T-helper 1 cell treated with Interleukin-12 subunit alpha and Interleukin-12 subunit beta and Interleukin-4 antibody, amounts not matched to agents 30 μg/mL and 1 μg/mL, for 36 hours (primary cell): ENCODE data around the gene PAXIP1.

ENCODE experiments used
- H3K27ac Mint-ChIP-seq: one replicate; pipeline ENCODE4 v1.8.0; 2021; ENCODE audit warnings: mild to moderate bottlenecking, mixed read lengths
- H3K27me3 Mint-ChIP-seq: one replicate; pipeline ENCODE4 v1.8.0; 2021; ENCODE audit warnings: low read depth, mixed read lengths
- H3K36me3 Mint-ChIP-seq: one replicate; pipeline ENCODE4 v1.8.0; 2021; ENCODE audit warnings: low read depth, mixed read lengths
- H3K4me1 Mint-ChIP-seq: one replicate; pipeline ENCODE4 v1.8.0; 2021; ENCODE audit warnings: low read depth, mixed read lengths
- H3K4me3 Mint-ChIP-seq: one replicate; pipeline ENCODE4 v1.8.0; 2021; ENCODE audit warnings: mild to moderate bottlenecking, moderate library complexity, mixed read lengths
- H3K9me3 Mint-ChIP-seq: one replicate; pipeline ENCODE4 v1.8.0; 2021; ENCODE audit warnings: mixed read lengths

PAXIP1 gene

GRCh38 chr7:155002411-155003091, 373 bp downstream of the PAXIP1 start:
- Mint-ChIP-seq H3K4me1 (peaks cover 12% of the 10 kb centered on the region), H3K9me3 (no peaks in the 10 kb centered on the region), H3K27me3 (no peaks in the 10 kb centered on the region), H3K27ac (no peak overlapping the region), H3K36me3 (peaks cover 1% of the 10 kb centered on the region), H3K4me3 (no peak overlapping the region)

- Mint-ChIP-seq H3K36me3 (peaks cover 4% of the 10 kb centered on the region), H3K9me3 (no peaks in the 10 kb centered on the region), H3K27me3 (no peaks in the 10 kb centered on the region), H3K4me1 (peaks cover 12% of the 10 kb centered on the region), H3K4me3 (no peak overlapping the region), H3K27ac (peak overlapping the region; percentile 87)
Observed at GRCh38 chr7:155001756-155002410, 1.0 kb downstream of the PAXIP1 start.

- Mint-ChIP-seq H3K27me3 (no peaks in the 10 kb centered on the region), H3K4me1 (peaks cover 12% of the 10 kb centered on the region), H3K9me3 (no peaks in the 10 kb centered on the region), H3K4me3 (no peak overlapping the region), H3K27ac (no peak overlapping the region), H3K36me3 (peaks cover 8% of the 10 kb centered on the region)
Observed at GRCh38 chr7:155000795-155001194, 2.1 kb downstream of the PAXIP1 start.

GRCh38 chr7:154998481-154998880, 4.4 kb downstream of the PAXIP1 start:
- Mint-ChIP-seq H3K9me3 (no peaks in the 10 kb centered on the region), H3K4me3 (no peak overlapping the region), H3K4me1 (peaks cover 10% of the 10 kb centered on the region), H3K27me3 (no peaks in the 10 kb centered on the region), H3K36me3 (peaks cover 9% of the 10 kb centered on the region), H3K27ac (no peak overlapping the region)

GRCh38 chr7:154997840-154998370, 5.0 kb downstream of the PAXIP1 start:
- Mint-ChIP-seq H3K9me3 (no peaks in the 10 kb centered on the region), H3K36me3 (peaks cover 15% of the 10 kb centered on the region), H3K27me3 (no peaks in the 10 kb centered on the region), H3K4me1 (peaks cover 11% of the 10 kb centered on the region), H3K4me3 (no peak overlapping the region), H3K27ac (no peak overlapping the region)

- Mint-ChIP-seq H3K4me3 (no peak overlapping the region), H3K27ac (no peak overlapping the region), H3K36me3 (peaks cover 18% of the 10 kb centered on the region), H3K4me1 (peaks cover 13% of the 10 kb centered on the region), H3K9me3 (no peaks in the 10 kb centered on the region), H3K27me3 (no peaks in the 10 kb centered on the region)
Observed at GRCh38 chr7:154996756-154997155, 6.2 kb downstream of the PAXIP1 start.

- no peaks in the 10 kb centered on the region for H3K27me3 Mint-ChIP-seq
- no peak overlapping the region for H3K27ac Mint-ChIP-seq
- H3K9me3 Mint-ChIP-seq, result no peaks in the 10 kb centered on the region
- peaks cover 12% of the 10 kb centered on the region for H3K4me1 Mint-ChIP-seq
- peaks cover 23% of the 10 kb centered on the region for H3K36me3 Mint-ChIP-seq
- no peak overlapping the region for H3K4me3 Mint-ChIP-seq
Observed at GRCh38 chr7:154996101-154996500, 6.8 kb downstream of the PAXIP1 start.

- H3K27ac Mint-ChIP-seq, result no peak overlapping the region
- H3K4me3 Mint-ChIP-seq, result no peak overlapping the region
- H3K9me3 Mint-ChIP-seq, result no peaks in the 10 kb centered on the region
- H3K36me3 Mint-ChIP-seq, result peaks cover 29% of the 10 kb centered on the region
- no peaks in the 10 kb centered on the region for H3K27me3 Mint-ChIP-seq
- H3K4me1 Mint-ChIP-seq, result peaks cover 13% of the 10 kb centered on the region
Observed at GRCh38 chr7:154994996-154995395, 7.9 kb downstream of the PAXIP1 start.

GRCh38 chr7:154990964-154991540, 11.9 kb downstream of the PAXIP1 start:
- H3K9me3 Mint-ChIP-seq, result no peaks in the 10 kb centered on the region
- no peaks in the 10 kb centered on the region for H3K27me3 Mint-ChIP-seq
- H3K4me3 Mint-ChIP-seq, result no peak overlapping the region
- no peak overlapping the region for H3K27ac Mint-ChIP-seq
- H3K36me3 Mint-ChIP-seq, result peaks cover 29% of the 10 kb centered on the region
- H3K4me1 Mint-ChIP-seq, result peaks cover 13% of the 10 kb centered on the region

GRCh38 chr7:154987571-154987970, 15.4 kb downstream of the PAXIP1 start:
- H3K27ac Mint-ChIP-seq, result no peak overlapping the region
- H3K4me1 Mint-ChIP-seq, result peaks cover 5% of the 10 kb centered on the region
- H3K9me3 Mint-ChIP-seq, result no peaks in the 10 kb centered on the region
- no peaks in the 10 kb centered on the region for H3K27me3 Mint-ChIP-seq
- no peak overlapping the region for H3K4me3 Mint-ChIP-seq
- H3K36me3 Mint-ChIP-seq, result peaks cover 27% of the 10 kb centered on the region

GRCh38 chr7:154986200-154986945, 16.6 kb downstream of the PAXIP1 start:
- Mint-ChIP-seq H3K4me3 (no peak overlapping the region), H3K4me1 (peaks cover 3% of the 10 kb centered on the region), H3K27me3 (no peaks in the 10 kb centered on the region), H3K27ac (no peak overlapping the region), H3K9me3 (no peaks in the 10 kb centered on the region), H3K36me3 (peaks cover 21% of the 10 kb centered on the region)

- no peaks in the 10 kb centered on the region for H3K27me3 Mint-ChIP-seq
- peaks cover 20% of the 10 kb centered on the region for H3K36me3 Mint-ChIP-seq
- no peaks in the 10 kb centered on the region for H3K4me1 Mint-ChIP-seq
- H3K27ac Mint-ChIP-seq, result no peak overlapping the region
- H3K9me3 Mint-ChIP-seq, result no peaks in the 10 kb centered on the region
- H3K4me3 Mint-ChIP-seq, result no peak overlapping the region
Observed at GRCh38 chr7:154985230-154985629, 17.7 kb downstream of the PAXIP1 start.

GRCh38 chr7:154984601-154985188, 18.2 kb downstream of the PAXIP1 start:
- Mint-ChIP-seq H3K4me3 (no peak overlapping the region), H3K4me1 (no peaks in the 10 kb centered on the region), H3K27me3 (no peaks in the 10 kb centered on the region), H3K36me3 (peaks cover 20% of the 10 kb centered on the region), H3K9me3 (no peaks in the 10 kb centered on the region), H3K27ac (no peak overlapping the region)

- no peaks in the 10 kb centered on the region for H3K9me3 Mint-ChIP-seq
- H3K4me3 Mint-ChIP-seq, result no peak overlapping the region
- H3K36me3 Mint-ChIP-seq, result peaks cover 31% of the 10 kb centered on the region
- H3K27ac Mint-ChIP-seq, result no peak overlapping the region
- peaks cover 8% of the 10 kb centered on the region for H3K4me1 Mint-ChIP-seq
- no peaks in the 10 kb centered on the region for H3K27me3 Mint-ChIP-seq
Observed at GRCh38 chr7:154978017-154978416, 24.9 kb downstream of the PAXIP1 start.
